HG03139 (cell line): ENCODE data around the gene SCYGR3.

Experiments
- ATAC-seq: cut with Tn5 transposase; IDR thresholded peaks from one replicate; pipeline ENCODE4 v1.9.1; 2021; ENCODE audit not compliant: unreplicated experiment

Gene SCYGR3

GRCh38 chr2:227614740-227615139 lies at the start of gene SCYGR3:
Gene SCYGR3, minus strand, starts transcription at chr2:227614840. Its CDS starts 0 bp downstream, at chr2:227614840.
- no peak for ATAC-seq

GRCh38 chr2:227661827-227662226 lies 47.2 kb upstream of the SCYGR3 start:
- ATAC-seq = no peak

DNA sequence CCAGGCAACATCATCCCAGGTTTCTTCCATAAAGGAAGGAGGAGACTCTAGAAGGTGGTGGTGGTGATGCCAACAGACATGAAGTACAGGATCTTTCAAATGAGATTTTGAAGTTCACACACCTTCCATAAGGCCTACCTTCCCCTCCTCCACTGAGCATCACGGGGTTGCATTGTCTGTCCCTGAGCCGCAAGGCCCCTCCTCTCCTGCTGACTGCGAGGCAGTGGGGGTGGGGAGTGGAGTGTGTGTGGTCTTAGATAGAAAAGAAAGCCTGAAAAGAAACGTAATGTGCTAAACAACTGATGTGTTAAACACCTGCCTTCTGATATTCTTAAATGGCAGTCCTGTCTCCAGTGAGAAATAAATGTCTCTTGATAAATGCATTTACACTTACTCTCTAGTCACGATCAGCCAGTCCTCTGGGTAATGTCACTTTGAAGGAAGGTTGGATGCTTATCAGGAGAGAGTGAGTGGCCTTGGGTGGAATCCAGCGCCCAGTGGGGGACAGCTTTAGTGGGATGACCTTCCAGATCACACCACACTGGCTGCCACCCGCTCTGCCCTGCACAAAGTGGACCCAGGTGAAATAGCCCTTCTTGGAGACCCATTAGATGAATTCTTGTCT lies 46.5 kb upstream of the SCYGR3 start:
- ATAC-seq = no peak

DNA sequence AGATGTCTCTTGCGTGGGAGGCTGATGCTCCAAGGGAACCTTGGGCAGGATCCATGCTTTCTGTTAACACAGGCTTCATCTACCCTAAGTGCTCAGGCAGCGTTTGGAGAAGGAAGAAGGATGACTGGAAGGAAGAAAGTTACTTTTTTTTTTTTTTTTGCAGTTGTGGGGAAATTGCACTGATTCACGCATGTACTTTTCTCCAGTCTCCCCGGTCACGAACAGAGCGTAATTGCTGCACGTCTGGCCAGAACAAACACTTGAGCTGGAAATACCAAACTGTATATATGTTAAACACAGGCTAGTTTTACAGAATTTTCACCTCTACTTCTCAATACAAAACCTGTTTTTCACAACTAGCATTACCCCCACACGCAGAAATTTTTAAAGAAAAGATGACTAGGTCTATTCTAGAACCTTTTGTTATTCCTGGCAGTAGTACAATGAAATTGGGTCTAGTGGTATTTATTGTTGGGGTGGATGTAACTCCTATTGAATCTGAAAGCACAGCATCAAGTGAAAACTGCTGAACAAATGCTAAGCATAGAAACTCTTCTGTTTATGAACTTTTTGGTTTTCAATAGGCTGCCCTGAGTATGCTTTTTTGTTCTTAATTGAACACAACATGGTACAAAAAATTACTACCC lies 42.7 kb upstream of the SCYGR3 start:
- no peak for ATAC-seq

DNA sequence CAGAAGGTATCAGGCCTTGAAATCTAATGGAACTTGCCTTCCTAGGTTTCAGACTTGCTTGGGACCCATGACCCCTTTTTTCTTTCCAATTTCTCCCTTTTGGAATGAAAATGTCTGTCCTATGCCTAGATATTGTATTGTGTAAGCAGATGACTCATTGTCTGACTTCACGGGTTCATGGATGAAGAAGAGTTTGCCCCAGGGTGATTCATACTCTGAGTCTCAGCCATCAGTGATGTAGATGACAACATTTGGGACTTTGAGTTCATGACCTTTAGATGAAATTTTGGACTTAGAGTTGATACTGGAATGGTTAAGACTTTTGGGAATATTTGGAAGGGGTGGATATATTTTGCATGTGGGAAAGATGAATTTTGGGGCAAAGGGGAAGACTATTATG lies 40.8 kb upstream of the SCYGR3 start:
- no peak for ATAC-seq

DNA sequence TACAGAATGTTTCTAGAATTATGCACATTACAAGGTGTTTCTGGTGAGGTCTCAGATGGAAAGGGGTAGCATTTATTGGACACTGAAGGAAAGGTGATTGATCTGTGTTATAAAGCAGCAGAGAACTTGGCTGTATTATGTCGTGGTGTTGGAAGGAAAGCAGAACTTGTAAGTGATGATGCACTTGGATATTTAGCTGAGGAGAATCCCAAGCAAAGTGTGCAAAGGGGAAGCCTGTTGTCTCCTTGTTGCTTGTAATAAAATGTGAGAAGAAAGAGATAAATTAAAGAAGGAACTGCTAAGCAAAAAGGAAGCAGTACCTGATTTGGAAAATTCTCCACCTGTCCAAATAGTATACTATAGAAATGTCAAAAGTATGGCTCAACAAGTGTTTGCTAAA lies 39.8 kb upstream of the SCYGR3 start:
- ATAC-seq = no peak

DNA sequence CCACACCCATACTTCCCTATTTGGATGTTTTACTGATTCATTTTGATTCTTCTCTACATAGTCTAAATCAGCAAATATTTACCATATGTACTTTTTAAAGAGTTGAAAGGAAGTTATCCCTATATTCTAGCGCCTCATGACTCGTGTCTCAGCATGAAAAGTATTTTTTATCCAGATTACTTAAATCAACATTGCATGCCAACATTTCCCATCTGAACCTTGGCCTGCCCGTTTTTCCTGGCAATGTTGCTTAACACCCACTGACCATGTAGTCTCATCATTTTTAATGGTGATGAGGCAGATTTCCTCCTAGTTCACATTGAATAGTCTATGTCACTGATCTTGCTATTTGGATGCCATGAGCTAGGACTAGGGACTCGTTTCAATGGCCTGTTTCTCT lies 38.8 kb upstream of the SCYGR3 start:
- ATAC-seq = no peak

GRCh38 chr2:227643990-227644551 lies 29.4 kb upstream of the SCYGR3 start:
- no peak for ATAC-seq

GRCh38 chr2:227642656-227643055 lies 28.0 kb upstream of the SCYGR3 start:
- no peak for ATAC-seq

DNA sequence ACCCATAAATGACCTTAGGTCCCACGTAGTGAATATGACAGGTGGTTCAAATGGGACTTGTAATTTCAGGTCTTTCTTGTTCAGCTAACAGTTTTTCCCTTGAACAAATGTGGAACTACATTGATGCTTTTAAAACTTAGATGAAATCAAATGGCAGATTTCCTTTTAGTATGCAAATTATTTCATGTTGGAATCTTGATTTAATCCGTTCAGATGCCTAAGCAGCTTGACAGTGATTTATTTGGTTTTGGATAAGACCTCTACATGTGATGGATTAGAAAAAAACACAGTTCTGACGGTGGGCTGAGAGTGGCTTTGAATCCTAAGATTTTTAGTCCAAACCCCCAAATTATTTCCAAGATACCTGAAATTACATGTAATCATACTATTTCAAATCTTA lies 19.6 kb upstream of the SCYGR3 start:
- no peak for ATAC-seq

GRCh38 chr2:227632827-227633226 lies 18.2 kb upstream of the SCYGR3 start:
- ATAC-seq = no peak

GRCh38 chr2:227630322-227630721 lies 15.7 kb upstream of the SCYGR3 start:
- ATAC-seq = no peak

DNA sequence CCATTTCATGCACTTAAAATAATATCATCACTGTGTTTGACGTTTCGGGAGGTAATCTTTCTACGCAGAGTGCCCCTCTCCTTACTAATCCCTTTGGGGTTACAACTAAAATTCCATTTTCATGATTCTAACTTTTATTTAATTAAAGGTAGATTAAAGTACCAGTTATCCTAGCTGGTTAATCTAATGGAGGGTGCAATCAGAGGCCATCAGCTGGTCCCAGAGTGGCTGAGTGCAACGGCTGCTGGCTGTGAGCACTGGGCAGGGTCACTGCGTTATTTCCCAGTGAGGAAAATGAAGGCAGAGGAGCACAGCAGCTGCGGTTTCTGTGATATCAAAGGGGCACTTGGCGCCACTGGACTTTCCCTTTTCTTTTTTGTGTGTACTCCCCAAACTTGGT lies 14.8 kb upstream of the SCYGR3 start:
- ATAC-seq = no peak

DNA sequence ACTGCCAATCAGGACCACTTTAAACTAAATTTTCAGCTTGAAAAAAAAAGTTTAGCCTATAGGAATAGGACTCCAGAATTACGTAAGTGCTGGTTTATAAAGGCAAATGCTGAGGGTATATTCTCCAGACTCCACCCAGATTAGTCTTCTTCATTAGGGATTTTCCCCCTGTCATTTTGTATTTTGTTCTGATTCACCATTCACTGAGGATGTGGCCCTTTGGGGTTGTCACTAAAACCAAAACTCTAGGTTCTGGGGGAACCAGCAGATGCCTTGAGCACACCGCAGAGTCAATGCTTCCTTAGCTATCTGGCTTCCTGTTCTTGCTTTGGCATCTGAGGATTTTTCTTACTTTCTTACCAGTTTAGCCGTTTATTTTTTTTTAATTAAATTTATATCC lies 13.1 kb upstream of the SCYGR3 start:
- ATAC-seq = peak; percentile 64

DNA sequence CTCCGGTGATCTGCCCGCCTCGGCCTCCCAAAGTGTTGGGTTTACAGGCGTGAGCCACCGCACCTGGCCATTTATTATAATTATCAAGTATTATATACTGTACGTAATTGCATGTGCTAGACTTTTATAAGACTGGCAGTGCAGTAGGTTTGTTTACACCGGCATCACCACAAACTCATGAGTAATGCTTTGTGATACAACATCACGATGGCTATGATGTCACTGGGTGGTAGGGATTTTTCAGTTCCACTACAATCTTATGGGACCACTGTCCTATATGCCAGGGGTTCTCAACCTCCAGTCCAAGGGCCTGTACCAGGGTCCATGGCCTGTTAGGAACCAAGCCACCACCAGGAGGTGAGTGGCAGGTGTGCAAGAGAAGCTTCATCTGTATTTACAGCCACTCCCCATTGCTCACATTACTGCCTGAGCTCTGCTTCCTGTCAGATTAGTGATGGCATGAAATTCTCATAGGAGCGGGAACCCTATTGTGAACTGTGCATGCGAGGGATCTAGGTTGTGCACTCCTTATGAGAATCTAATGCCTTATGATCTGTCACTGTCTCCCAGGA lies 12.0 kb upstream of the SCYGR3 start:
- ATAC-seq = no peak

GRCh38 chr2:227625420-227625819 lies 10.8 kb upstream of the SCYGR3 start:
- ATAC-seq = no peak

DNA sequence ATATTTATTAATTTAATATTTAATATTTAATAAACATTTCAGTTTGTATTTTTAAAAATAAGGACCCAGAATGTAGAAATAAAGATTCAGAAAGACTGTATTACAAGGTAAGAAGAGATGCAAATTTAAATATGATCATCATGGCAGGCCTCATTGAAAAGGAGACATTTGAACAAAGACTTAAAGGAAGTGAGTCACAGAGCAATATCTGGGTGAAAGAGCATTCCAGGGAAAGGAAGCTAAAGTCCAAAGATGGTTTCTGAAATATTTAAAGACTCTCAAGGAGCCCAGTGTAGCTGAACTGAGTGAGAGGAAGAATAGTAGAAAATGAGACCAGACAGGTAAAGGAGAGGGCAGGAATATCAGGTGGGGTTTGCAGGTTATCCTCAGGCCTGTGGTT lies 8.6 kb upstream of the SCYGR3 start:
- ATAC-seq = no peak

DNA sequence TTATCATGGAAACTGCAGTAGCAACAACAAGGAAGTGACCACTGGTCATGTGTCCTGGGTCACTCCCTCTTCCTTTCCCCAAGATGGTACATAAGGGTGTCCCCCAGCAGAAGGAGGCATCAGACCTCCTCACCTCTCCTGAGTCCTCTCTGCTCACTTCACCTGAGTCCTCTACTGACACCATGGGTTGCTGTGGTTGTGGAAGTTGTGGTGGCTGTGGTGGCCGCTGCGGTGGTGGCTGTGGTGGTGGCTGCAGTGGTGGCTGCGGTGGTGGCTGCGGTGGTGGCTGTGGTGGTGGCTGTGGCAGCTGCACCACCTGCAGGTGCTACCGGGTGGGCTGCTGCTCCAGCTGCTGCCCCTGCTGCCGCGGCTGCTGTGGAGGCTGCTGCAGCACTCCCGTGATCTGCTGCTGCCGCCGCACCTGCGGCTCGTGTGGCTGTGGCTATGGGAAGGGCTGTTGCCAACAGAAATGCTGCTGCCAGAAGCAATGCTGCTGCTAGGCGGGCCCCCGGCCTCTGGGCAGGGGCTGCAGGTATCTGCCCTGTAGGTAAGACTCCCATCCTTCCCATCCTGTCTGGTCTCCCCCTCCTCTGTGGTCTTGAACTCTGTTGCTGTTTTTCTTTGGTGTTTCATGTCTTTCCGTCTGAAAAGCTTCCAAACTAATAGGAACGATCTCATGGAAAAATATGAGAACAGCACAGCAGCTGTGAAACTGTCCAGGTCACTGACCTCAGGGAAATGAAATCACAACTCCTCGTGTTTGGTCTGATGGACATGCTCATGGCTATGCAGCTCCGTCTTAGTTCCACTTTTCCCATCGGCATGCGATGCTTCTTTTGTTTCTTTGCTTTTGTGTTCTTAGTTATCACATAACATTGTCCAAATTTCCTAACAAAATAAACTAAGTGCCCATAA lies 2.9 kb upstream of the SCYGR3 start, which contains the start of gene SCYGR4:
Gene SCYGR4, plus strand, starts transcription at position 183 of the 915 bp plus-strand sequence. Its CDS starts 0 bp downstream, at position 183.
- ATAC-seq = no peak

GRCh38 chr2:227616631-227617030 lies 2.0 kb upstream of the SCYGR3 start:
- no peak for ATAC-seq

DNA sequence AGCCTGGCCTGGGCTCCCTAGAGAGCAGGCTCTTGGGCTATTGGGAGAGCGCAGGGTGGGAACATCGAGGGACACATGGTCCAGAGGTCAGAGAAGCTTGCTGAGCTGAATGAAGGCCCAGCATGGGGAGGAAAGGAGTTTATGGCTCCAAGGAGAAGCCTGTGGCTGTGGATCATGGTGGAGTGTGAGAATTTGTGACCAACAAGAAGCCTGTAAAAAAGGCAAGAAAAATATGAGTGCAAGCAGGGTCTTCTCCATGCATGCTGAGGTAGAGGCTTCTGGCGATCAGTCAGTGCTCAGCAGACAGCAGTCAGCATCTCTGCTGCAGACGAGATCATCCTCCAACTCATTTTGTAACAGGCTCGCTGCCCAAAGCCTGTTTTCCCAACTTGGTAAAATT lies 1.3 kb upstream of the SCYGR3 start:
- no peak for ATAC-seq

DNA sequence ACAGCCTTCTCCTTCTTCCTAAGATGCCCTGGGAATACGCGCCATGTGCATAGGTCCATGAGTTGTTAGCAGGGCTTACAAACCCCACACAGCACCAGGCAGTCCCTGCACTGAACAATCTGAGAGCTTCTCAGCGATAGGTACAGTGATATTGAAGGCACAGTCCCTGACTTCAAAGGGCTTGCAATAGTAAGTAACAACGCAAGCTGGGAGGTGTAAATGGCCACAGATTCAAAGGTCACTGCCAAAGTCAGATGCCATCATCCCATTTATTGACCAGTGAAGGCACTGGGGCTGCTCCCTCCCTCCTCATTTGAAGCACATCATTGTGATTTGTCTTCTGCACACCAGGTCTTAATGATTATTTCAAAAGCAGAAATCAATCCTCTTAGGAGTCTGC lies 541 bp upstream of the SCYGR3 start:
- no peak for ATAC-seq
